Gastroesophageal sphincter (tissue), 3 donors: ENCODE results near the gene CR1.
"Not testable (repeated sequence)": the region's sequence is repeated elsewhere in the genome, so short reads cannot be mapped to it uniquely, and the experiment has no call there.

Source experiments
- POLR2AphosphoS5 ChIP-seq: sonication (generic); formaldehyde crosslinking; IDR thresholded peaks from one replicate; pipeline ENCODE4 v1.6.1; 2017; ENCODE audit warnings: antibody characterized with exemption
- TF ChIP-seq, protein P1 (sequence below), 4 experiments: fragments of 200-600 bp in 2 of 4; fragments of 450-650 bp in 2 of 4; sonication (generic) in 1 of 4; IDR thresholded peaks; one replicate each; pipeline ENCODE4 v1.5.1; 2017 to 2019; ENCODE audit warnings: antibody characterized with exemption in 4 of 4, mild to moderate bottlenecking in 2 of 4, moderate library complexity in 2 of 4

DNA sequence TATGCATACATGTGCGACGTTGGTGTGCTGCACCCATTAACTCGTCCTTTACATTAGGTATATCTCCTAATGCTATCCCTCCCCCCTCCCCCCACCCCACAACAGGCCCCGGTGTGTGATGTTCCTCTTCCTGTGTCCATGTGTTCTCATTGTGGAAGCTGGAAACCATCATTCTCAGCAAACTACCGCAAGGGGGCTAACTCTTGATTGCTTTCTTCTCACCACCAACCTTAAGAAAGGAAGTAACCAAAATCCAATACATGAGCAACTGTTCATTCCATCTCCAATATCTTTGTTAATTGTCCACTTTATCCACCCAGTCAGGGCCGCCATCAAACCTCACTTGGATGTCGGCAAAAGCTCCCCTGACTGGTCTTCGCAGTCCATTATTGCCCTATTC, 676 bp upstream of the CR1 start:
- TF ChIP-seq, protein P1, sequence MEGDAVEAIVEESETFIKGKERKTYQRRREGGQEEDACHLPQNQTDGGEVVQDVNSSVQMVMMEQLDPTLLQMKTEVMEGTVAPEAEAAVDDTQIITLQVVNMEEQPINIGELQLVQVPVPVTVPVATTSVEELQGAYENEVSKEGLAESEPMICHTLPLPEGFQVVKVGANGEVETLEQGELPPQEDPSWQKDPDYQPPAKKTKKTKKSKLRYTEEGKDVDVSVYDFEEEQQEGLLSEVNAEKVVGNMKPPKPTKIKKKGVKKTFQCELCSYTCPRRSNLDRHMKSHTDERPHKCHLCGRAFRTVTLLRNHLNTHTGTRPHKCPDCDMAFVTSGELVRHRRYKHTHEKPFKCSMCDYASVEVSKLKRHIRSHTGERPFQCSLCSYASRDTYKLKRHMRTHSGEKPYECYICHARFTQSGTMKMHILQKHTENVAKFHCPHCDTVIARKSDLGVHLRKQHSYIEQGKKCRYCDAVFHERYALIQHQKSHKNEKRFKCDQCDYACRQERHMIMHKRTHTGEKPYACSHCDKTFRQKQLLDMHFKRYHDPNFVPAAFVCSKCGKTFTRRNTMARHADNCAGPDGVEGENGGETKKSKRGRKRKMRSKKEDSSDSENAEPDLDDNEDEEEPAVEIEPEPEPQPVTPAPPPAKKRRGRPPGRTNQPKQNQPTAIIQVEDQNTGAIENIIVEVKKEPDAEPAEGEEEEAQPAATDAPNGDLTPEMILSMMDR (IDR thresholded peaks at IDR 0.05) = not testable (repeated sequence)
- not testable (repeated sequence) for TF ChIP-seq POLR2AphosphoS5
